HG02943 (cell line): ENCODE data around the gene MAP6D1.

Source experiments
- ATAC-seq: cut with Tn5 transposase; IDR thresholded peaks from one replicate; pipeline ENCODE4 v1.9.1; 2021; ENCODE audit warnings: mild to moderate bottlenecking, low read depth, moderate library complexity; ENCODE audit not compliant: unreplicated experiment

Gene MAP6D1

GRCh38 chr3:183825456-183826161 is at the start of gene MAP6D1:
Gene MAP6D1, minus strand, starts transcription at chr3:183825577. Its CDS starts 30 bp downstream, at chr3:183825547.
- ATAC-seq, result no peak

GRCh38 chr3:183873914-183874313 is 48.5 kb upstream of the MAP6D1 start:
- ATAC-seq, result no peak

GRCh38 chr3:183871541-183871940 is 46.2 kb upstream of the MAP6D1 start:
- no peak for ATAC-seq

GRCh38 chr3:183870563-183870962 is 45.2 kb upstream of the MAP6D1 start:
- no peak for ATAC-seq

- ATAC-seq, result no peak
Measured at GRCh38 chr3:183868796-183869195, 43.4 kb upstream of the MAP6D1 start.

- no peak for ATAC-seq
Measured at GRCh38 chr3:183862610-183863009, 37.2 kb upstream of the MAP6D1 start.

- no peak for ATAC-seq
Measured at GRCh38 chr3:183857863-183858262, 32.5 kb upstream of the MAP6D1 start.

- ATAC-seq, result no peak
Measured at GRCh38 chr3:183854318-183855035, 29.1 kb upstream of the MAP6D1 start.

GRCh38 chr3:183845608-183846288 is 20.4 kb upstream of the MAP6D1 start:
- ATAC-seq, result no peak

GRCh38 chr3:183845090-183845489 is 19.7 kb upstream of the MAP6D1 start:
- no peak for ATAC-seq

- ATAC-seq, result no peak
Measured at GRCh38 chr3:183844606-183845005, 19.2 kb upstream of the MAP6D1 start.

- ATAC-seq, result no peak
Measured at GRCh38 chr3:183839751-183840150, 14.4 kb upstream of the MAP6D1 start.

GRCh38 chr3:183837894-183838293 is 12.5 kb upstream of the MAP6D1 start:
- ATAC-seq, result no peak

- no peak for ATAC-seq
Measured at GRCh38 chr3:183837390-183837789, 12.0 kb upstream of the MAP6D1 start.

GRCh38 chr3:183833516-183833915 is 8.1 kb upstream of the MAP6D1 start:
- no peak for ATAC-seq

- no peak for ATAC-seq
Measured at GRCh38 chr3:183830187-183830586, 4.8 kb upstream of the MAP6D1 start.

GRCh38 chr3:183829466-183829865 is 4.1 kb upstream of the MAP6D1 start:
- ATAC-seq, result no peak

- ATAC-seq, result no peak
Measured at GRCh38 chr3:183828538-183828870, 3.1 kb upstream of the MAP6D1 start.

GRCh38 chr3:183827809-183828537 is 2.6 kb upstream of the MAP6D1 start:
- ATAC-seq, result no peak

- no peak for ATAC-seq
Measured at GRCh38 chr3:183826448-183827250, 1.3 kb upstream of the MAP6D1 start.
